ENCODE results near the gene SCMH1. TPM values are rescaled to one million over a fixed set of nuclear protein-coding genes. Genes with fewer than 3 reads are reported as not detected.

SCMH1 gene
- total and polyA plus RNA-seq, 4 experiments from 2014 or later = 5.3 to 27.3 (median 14.7) TPM

DNA sequence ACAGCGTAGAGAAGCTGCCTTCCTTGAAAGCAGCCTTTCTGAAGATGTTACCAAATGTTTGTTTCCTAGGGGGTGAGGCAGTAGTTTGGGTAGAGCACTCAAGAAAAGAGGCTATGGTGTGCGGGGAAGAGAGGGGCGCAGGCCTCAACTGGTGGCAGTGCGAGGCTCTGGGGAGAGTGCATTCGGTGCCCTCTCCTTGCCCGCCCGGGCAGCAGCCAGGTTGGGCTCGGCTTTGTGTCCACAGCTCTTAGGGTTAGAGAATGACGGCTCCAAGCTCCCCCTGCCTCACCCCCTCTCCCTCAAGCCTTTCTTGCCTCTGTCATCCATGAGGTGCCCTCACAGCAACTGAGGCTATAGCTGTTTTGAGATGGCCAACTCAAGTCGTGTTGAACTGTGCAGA is 219.7 kb downstream of the SCMH1 start:
- Histone ChIP-seq H3K9me3 (ENCODE audit: control insufficient read depth in 1 of 2, low read length in 2 of 2) (no peaks in the 10 kb centered on the region), H3K27me3 (ENCODE audit: insufficient read depth, low read length) (no peaks in the 10 kb centered on the region), H3K4me3 (ENCODE audit: low read length in 2 of 2) (no peak overlapping the region), H3K27ac (ENCODE audit: low read depth, low read length) (no peak overlapping the region), H3K4me1 (ENCODE audit: insufficient read depth, low read length) (peaks cover 10% of the 10 kb centered on the region), H3K36me3 (ENCODE audit: insufficient read depth, low read length) (peaks cover 6% of the 10 kb centered on the region)
- Mint-ChIP-seq H3K36me3 (peaks cover 10 to 25% of the 10 kb centered on the region in 2 donors), H3K4me3 (no peak overlapping the region), H3K9me3 (no peaks in the 10 kb centered on the region), H3K27me3 (no peaks in the 10 kb centered on the region), H3K4me1 (peaks cover 5 to 15% (median 13%) of the 10 kb centered on the region in 4 donors), H3K27ac (peak overlapping the region in 2 of 7 donors; percentile 29 to 46)
- ChIA-PET POLR2A (ENCODE audit: partially characterized antibody) (no interaction called here), CTCF (ENCODE audit: partially characterized antibody) (no interaction called here)
- intact Hi-C loops (cut with micrococcal nuclease) = no loop called here
- no peak for DNase-seq

DNA sequence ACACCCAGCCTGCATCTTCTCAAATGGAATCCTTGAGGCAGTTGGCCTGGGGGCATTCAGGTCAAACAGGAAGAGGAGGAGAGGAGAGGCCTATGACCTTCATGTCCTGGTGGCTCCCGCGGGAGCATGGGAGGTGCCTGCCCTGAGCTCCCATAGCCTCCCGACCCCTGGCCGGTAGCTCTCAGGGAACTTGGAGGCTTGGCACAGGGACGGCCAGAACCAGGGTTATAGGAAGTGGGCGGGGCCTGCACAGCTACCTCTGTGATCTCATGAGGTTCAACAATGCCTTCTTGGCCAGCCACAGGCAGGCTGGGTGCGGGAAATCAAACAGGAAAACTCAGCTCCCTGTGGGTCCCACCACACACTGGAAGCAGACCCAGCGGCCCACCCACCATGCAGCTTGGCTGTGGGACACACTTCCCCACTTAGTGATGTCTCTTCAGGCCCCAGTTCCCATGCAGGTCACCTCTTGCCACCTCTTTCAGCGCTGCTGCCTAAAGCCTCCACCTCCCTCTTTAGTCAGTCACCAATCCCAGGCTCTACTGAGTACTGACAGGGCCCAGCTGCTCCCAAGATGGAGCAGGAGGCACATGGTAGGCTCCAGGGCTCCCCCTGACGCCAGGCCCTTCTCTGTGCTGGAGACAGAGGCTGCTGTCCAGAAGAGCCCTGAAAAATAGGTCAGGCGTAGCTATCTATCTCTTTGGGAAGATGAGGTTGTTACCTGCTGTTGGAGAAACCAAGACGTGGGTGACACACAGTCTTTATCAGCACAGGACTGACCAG is 220.4 kb downstream of the SCMH1 start, which contains the start of gene SLFNL1:
TSS of gene SLFNL1 (minus strand) at position 200 of the 783 bp plus-strand sequence. CDS start 1,065 bp downstream, outside the sequence.
- H3K4me3 Mint-ChIP-seq = no peak within 1 kb of the TSS
- peak within 1 kb of the TSS in 5 of 7 donors; percentile 29 to 88 (median 64) for H3K27ac Mint-ChIP-seq
- Histone ChIP-seq H3K27me3 (ENCODE audit: insufficient read depth, low read length) (no peaks in the 10 kb centered on the region), H3K36me3 (ENCODE audit: insufficient read depth, low read length) (peaks cover 6% of the 10 kb centered on the region), H3K9me3 (ENCODE audit: control insufficient read depth in 1 of 2, low read length in 2 of 2) (no peaks in the 10 kb centered on the region), H3K27ac (ENCODE audit: low read depth, low read length) (no peak within 1 kb of the TSS), H3K4me3 (ENCODE audit: low read length in 2 of 2) (no peak within 1 kb of the TSS), H3K4me1 (ENCODE audit: insufficient read depth, low read length) (peaks cover 10% of the 10 kb centered on the region)
- peaks cover 5 to 15% (median 13%) of the 10 kb centered on the region in 4 donors for H3K4me1 Mint-ChIP-seq
- H3K36me3 Mint-ChIP-seq = peaks cover 9 to 23% of the 10 kb centered on the region in 2 donors
- intact Hi-C loops (cut with micrococcal nuclease) = no loop called here
- DNase-seq = no peak
- ChIA-PET CTCF (ENCODE audit: partially characterized antibody) (no interaction called here), POLR2A (ENCODE audit: partially characterized antibody) (interaction anchor here (1.0 kb wide), 1 partner anchor 18 kb away, joined by 3 read pairs; no protein-coding TSS in a partner anchor)
- H3K9me3 Mint-ChIP-seq = no peaks in the 10 kb centered on the region
- H3K27me3 Mint-ChIP-seq = no peaks in the 10 kb centered on the region

GRCh38 chr1:41020654-41021053 is 221.5 kb downstream of the SCMH1 start:
- POLR2A ChIA-PET (ENCODE audit: partially characterized antibody) = no interaction called here
- Mint-ChIP-seq H3K27ac (peak overlapping the region in 1 of 7 donors; percentile 64), H3K27me3 (no peaks in the 10 kb centered on the region), H3K4me1 (peaks cover 0 to 10% (median 8%) of the 10 kb centered on the region in 4 donors), H3K4me3 (no peak overlapping the region), H3K36me3 (peaks cover 6 to 22% of the 10 kb centered on the region in 2 donors), H3K9me3 (no peaks in the 10 kb centered on the region)
- no peaks in the 10 kb centered on the region for H3K9me3 ChIP-seq (ENCODE audit: control insufficient read depth in 1 of 2, low read length in 2 of 2)
- no peaks in the 10 kb centered on the region for H3K27me3 ChIP-seq (ENCODE audit: insufficient read depth, low read length)
- peaks cover 4% of the 10 kb centered on the region for H3K4me1 ChIP-seq (ENCODE audit: insufficient read depth, low read length)
- intact Hi-C loops (cut with micrococcal nuclease) = no loop called here
- CTCF ChIA-PET (ENCODE audit: partially characterized antibody) = no interaction called here
- no peak overlapping the region for H3K4me3 ChIP-seq (ENCODE audit: low read length in 2 of 2)
- no peak overlapping the region for H3K27ac ChIP-seq (ENCODE audit: low read depth, low read length)
- H3K36me3 ChIP-seq (ENCODE audit: insufficient read depth, low read length) = no peaks in the 10 kb centered on the region
- no peak for DNase-seq

DNA sequence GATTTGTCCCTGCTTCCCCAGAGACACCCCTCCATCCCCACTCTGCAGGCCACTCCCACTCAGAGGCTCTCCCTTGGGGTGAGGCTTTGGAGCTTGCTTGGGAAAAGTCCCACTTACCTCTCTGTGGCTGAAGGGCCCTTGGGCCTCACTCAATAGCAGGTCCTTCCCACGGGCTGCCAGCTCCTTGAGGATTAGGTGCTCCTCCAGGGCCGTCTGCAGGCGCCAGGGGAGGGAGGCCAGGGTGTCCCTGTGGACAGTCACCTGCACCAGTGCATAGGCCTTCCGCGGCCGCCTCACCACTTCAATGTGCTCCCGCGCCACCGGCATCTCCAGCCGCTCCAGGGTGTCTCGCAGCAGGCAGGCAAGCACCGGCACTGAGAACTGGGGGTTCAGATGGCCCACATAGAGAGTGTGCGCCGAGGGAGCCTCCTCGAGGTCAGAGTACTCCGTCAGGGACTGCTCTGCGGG is 222.0 kb downstream of the SCMH1 start:
- Mint-ChIP-seq H3K4me3 (no peak overlapping the region), H3K27ac (no peak overlapping the region)
- intact Hi-C loops (cut with micrococcal nuclease) = no loop called here

GRCh38 chr1:41019353-41019745 is 222.8 kb downstream of the SCMH1 start:
- CTCF ChIA-PET (ENCODE audit: partially characterized antibody) = no interaction called here

More for the DNA sequence above, 222.0 kb downstream of the SCMH1 start:
- peaks cover 6 to 23% of the 10 kb centered on the region in 2 donors for H3K36me3 Mint-ChIP-seq
- peaks cover 4% of the 10 kb centered on the region for H3K4me1 ChIP-seq (ENCODE audit: insufficient read depth, low read length)
- H3K27ac ChIP-seq (ENCODE audit: low read depth, low read length) = no peak overlapping the region
- H3K4me3 ChIP-seq (ENCODE audit: low read length in 2 of 2) = no peak overlapping the region
- H3K27me3 ChIP-seq (ENCODE audit: insufficient read depth, low read length) = no peaks in the 10 kb centered on the region
- no peak for DNase-seq
- H3K9me3 Mint-ChIP-seq = no peaks in the 10 kb centered on the region
- peaks cover 4% of the 10 kb centered on the region for H3K36me3 ChIP-seq (ENCODE audit: insufficient read depth, low read length)
- peaks cover 0 to 10% (median 8%) of the 10 kb centered on the region in 4 donors for H3K4me1 Mint-ChIP-seq
- CTCF ChIA-PET (ENCODE audit: partially characterized antibody) = no interaction called here
- POLR2A ChIA-PET (ENCODE audit: partially characterized antibody) = no interaction called here
- no peaks in the 10 kb centered on the region for H3K27me3 Mint-ChIP-seq
- H3K9me3 ChIP-seq (ENCODE audit: control insufficient read depth in 1 of 2, low read length in 2 of 2) = no peaks in the 10 kb centered on the region

DNA sequence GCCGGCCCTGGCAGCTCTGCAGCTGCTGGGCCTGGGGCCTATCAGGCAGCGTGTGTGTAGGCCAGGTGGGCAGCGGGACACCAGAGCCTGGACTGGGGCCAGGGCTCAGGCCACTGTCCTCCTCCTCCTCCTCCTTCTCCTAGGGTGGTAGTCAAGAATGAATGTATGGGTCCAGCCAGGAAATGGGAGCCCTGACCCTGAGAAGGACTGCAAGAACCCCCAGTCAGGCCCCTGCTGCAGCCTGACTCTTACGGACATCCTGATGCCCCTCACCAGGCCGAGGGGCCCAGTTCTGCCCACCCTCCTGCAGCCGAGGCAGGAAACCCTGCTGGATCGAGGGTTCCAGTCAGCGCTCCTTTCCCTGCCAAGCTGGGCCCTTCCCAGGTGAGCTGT is 224.1 kb downstream of the SCMH1 start:
- DNase-seq = no peak
- intact Hi-C loops (cut with micrococcal nuclease) = no loop called here
- POLR2A ChIA-PET (ENCODE audit: partially characterized antibody) = no interaction called here
- no peak overlapping the region for H3K27ac ChIP-seq (ENCODE audit: low read depth, low read length)
- Mint-ChIP-seq H3K36me3 (peaks cover 10 to 22% of the 10 kb centered on the region in 2 donors), H3K4me3 (no peak overlapping the region), H3K9me3 (peaks cover 0 to 1% (median 0%) of the 10 kb centered on the region in 8 donors), H3K27me3 (no peaks in the 10 kb centered on the region), H3K4me1 (peaks cover 5 to 18% (median 10%) of the 10 kb centered on the region in 4 donors), H3K27ac (no peak overlapping the region)
- peaks cover 4% of the 10 kb centered on the region for H3K4me1 ChIP-seq (ENCODE audit: insufficient read depth, low read length)
- peaks cover 7% of the 10 kb centered on the region for H3K36me3 ChIP-seq (ENCODE audit: insufficient read depth, low read length)
- no peak overlapping the region for H3K4me3 ChIP-seq (ENCODE audit: low read length in 2 of 2)
- CTCF ChIA-PET (ENCODE audit: partially characterized antibody) = no interaction called here
- H3K27me3 ChIP-seq (ENCODE audit: insufficient read depth, low read length) = no peaks in the 10 kb centered on the region
- no peaks in the 10 kb centered on the region for H3K9me3 ChIP-seq (ENCODE audit: control insufficient read depth in 1 of 2, low read length in 2 of 2)

More at GRCh38 chr1:41019353-41019745, 222.8 kb downstream of the SCMH1 start:
- Mint-ChIP-seq H3K27ac (peak overlapping the region in 2 of 7 donors; percentile 55 to 72), H3K27me3 (no peaks in the 10 kb centered on the region), H3K9me3 (no peaks in the 10 kb centered on the region), H3K36me3 (peaks cover 10 to 18% of the 10 kb centered on the region in 2 donors), H3K4me1 (peaks cover 5 to 15% (median 12%) of the 10 kb centered on the region in 4 donors), H3K4me3 (peak overlapping the region in 1 of 8 donors; percentile 18)
- H3K9me3 ChIP-seq (ENCODE audit: control insufficient read depth in 1 of 2, low read length in 2 of 2) = no peaks in the 10 kb centered on the region
- peaks cover 4% of the 10 kb centered on the region for H3K4me1 ChIP-seq (ENCODE audit: insufficient read depth, low read length)
- intact Hi-C loops (cut with micrococcal nuclease) = no loop called here
- H3K36me3 ChIP-seq (ENCODE audit: insufficient read depth, low read length) = peaks cover 7% of the 10 kb centered on the region
- DNase-seq = no peak
- H3K27me3 ChIP-seq (ENCODE audit: insufficient read depth, low read length) = no peaks in the 10 kb centered on the region
- POLR2A ChIA-PET (ENCODE audit: partially characterized antibody) = no interaction called here
- no peak overlapping the region for H3K27ac ChIP-seq (ENCODE audit: low read depth, low read length)
- no peak overlapping the region for H3K4me3 ChIP-seq (ENCODE audit: low read length in 2 of 2)

GRCh38 chr1:41017141-41018017 is 224.7 kb downstream of the SCMH1 start:
- Mint-ChIP-seq H3K4me3 (no peak overlapping the region), H3K4me1 (peaks cover 5 to 18% (median 10%) of the 10 kb centered on the region in 4 donors), H3K27me3 (no peaks in the 10 kb centered on the region), H3K27ac (peak overlapping the region in 1 of 7 donors; percentile 32), H3K36me3 (peaks cover 14 to 26% of the 10 kb centered on the region in 2 donors), H3K9me3 (peaks cover 0 to 1% (median 0%) of the 10 kb centered on the region in 8 donors)
- intact Hi-C loops (cut with micrococcal nuclease) = no loop called here
- no peak overlapping the region for H3K27ac ChIP-seq (ENCODE audit: low read depth, low read length)
- H3K27me3 ChIP-seq (ENCODE audit: insufficient read depth, low read length) = no peaks in the 10 kb centered on the region
- no peak for DNase-seq
- no peaks in the 10 kb centered on the region for H3K9me3 ChIP-seq (ENCODE audit: control insufficient read depth in 1 of 2, low read length in 2 of 2)
- CTCF ChIA-PET (ENCODE audit: partially characterized antibody) = interaction anchor here (0.9 to 1.1 kb wide), 2 partner anchors 14 to 65 kb away, joined by 3 read pairs; no protein-coding TSS in a partner anchor
- POLR2A ChIA-PET (ENCODE audit: partially characterized antibody) = interaction anchor here (0.8 kb wide), 1 partner anchor 14 kb away, joined by 3 read pairs; no protein-coding TSS in a partner anchor
- peaks cover 4% of the 10 kb centered on the region for H3K4me1 ChIP-seq (ENCODE audit: insufficient read depth, low read length)
- no peak overlapping the region for H3K4me3 ChIP-seq (ENCODE audit: low read length in 2 of 2)
- peaks cover 7% of the 10 kb centered on the region for H3K36me3 ChIP-seq (ENCODE audit: insufficient read depth, low read length)
